CD4-positive, alpha-beta T cell treated with Interferon alpha-2 for 1 hour (primary cell): ENCODE results near the gene LRRC17.

ENCODE experiments used
- DNase-seq, 2 donors: peaks; one replicate each; pipeline ENCODE4 v3.0.0-alpha.2; 2020 to 2022

The LRRC17 gene

DNA sequence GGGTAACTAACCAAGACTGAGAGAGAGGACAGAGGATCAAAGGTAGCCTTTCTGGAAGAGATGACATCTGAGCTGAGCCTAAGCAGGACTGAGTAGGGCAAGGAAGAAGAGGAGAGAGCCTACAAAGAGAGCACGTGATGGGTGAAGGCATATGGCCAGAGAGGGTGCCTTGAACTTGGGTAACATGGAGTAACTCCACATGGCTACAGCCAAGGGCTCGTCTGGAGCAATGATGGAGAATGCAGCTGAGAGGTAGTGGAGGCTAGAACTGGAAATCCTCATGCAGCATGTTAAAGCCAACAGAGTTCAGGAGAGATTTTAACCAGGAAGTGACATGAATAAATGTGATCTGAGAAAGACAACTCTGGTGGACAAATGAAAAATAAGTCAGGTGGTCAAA is 77.8 kb downstream of the LRRC17 start:
- DNase-seq = no peak

DNA sequence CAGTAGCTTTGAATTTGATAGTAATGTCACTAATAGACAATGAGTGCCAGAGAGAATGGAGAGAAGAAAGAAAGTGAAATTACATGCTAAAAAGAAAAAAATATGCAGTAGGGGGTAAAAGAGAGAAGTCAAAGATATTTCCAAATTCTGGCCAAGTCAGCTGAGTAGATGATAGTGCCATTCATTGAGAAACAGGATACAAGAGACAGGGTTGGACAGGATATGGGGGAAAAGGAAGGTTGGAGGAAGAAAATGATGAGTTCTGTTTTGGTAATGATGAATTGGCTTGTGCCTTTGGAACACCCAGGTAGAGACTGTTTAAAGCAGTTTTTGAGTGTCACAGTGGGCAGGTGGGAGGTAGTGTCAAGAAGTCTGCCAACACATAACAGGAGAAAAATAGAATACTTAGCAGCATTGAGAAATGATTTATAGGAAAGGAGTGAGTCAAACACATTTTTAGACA is 78.3 kb downstream of the LRRC17 start:
- no peak for DNase-seq

GRCh38 chr7:102991540-102992214 is 78.9 kb downstream of the LRRC17 start:
- no peak for DNase-seq

- DNase-seq = no peak
Observed at GRCh38 chr7:102992509-102992937, 79.7 kb downstream of the LRRC17 start.

DNA sequence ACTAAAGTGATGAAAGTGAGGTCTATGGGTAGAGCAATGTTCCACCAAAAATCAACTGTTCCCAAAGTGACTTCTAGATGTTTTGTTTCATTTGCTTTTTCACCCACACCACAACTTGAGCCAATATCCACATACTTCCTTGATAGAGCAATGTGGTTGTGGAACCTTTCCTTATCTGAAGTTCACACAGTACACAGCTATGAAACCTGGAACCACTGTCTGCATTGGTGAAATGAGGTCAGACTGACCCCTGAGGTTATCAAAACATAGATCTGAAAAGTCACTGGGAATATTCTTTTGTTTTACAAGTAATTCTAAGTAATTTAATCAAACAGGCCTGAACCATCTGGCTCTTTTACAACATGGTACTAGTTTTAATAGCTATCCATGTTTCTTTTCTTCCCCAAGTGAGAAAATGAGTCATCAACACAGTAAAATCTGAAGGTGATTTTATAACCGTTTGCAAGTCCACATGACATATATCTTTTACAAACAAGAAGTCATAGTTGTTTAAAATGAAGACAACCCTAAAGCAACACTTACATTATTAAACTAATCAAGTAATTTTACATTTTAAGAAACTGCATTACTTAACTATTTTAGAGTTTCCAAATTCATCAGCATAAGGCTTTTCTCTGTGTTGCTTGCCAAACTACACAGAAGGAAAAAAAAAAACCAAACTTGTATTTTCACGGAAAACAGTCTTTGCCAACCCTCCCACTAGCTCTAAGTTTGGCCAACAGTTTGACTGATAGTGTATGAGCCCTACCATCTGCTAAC is 80.3 kb downstream of the LRRC17 start:
- DNase-seq = no peak

GRCh38 chr7:102993718-102994029 is 80.9 kb downstream of the LRRC17 start:
- DNase-seq = no peak

DNA sequence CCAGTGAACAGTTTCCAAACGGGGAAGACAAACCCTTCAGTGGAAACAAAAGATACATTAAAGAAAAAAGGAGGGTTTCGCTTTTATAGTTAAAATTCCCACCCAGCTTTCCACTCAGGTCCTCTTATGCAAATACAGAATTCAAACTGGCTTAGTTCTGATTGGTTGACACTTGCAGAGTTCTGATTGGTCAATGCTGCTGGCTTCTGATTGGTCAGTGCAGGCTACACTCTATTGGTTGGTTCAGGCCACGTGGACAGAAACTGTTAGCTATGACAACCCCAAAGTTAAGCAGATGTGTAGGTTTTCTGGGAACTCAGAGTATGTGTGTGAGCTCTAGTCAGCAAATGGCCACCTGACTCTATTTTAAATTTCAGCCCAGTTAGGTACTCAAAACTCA is 81.8 kb downstream of the LRRC17 start:
- no peak for DNase-seq
